Cerebellar nuclear complex (tissue), 1 donor: Measurements from ENCODE around the gene ZNF644.

Experiments used
- DNase-seq, 2 experiments: peaks; one replicate each; lab custom pipeline; 2025; lab: John Stamatoyannopoulos, UW

ZNF644 gene

DNA sequence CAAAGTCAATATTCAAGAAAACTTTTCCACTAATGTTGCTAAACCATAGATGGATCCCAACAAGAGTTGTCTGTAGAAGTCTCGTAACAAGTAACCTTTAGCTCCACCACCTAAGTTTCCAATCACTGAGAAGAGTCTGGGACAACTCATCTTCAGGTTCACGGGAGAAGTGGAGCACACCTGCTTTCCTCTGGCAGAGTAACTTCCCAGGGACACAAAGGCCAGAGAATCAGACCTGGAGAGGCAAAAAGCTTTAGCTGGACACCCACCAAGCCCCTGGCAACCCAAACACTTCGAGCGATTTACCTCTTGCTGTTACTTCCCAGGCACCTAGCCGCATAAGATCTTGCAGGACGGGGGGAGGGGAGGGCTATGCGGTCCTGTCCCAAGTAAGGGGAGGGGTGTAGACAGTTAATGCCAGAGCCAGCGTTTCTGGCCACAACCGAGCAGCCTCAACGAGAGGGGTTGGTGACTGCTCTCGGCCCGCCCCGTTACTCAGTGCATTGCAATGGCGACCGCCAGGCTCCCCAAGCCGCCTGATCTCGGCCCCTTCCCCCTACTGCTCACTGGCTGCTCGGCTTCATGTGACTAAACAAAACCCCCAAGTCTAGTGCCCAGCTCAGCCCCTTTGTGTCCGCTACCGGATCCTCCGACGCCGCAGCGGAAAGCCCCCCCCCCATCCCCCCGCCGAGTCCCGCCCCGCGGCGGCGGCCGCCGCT is 709 bp downstream of the ZNF644 start:
- peak in 1 of 2 experiments; percentile 8 for DNase-seq

- DNase-seq, result no peak
Measured at GRCh38 chr1:91020486-91020885, 1.3 kb downstream of the ZNF644 start.

DNA sequence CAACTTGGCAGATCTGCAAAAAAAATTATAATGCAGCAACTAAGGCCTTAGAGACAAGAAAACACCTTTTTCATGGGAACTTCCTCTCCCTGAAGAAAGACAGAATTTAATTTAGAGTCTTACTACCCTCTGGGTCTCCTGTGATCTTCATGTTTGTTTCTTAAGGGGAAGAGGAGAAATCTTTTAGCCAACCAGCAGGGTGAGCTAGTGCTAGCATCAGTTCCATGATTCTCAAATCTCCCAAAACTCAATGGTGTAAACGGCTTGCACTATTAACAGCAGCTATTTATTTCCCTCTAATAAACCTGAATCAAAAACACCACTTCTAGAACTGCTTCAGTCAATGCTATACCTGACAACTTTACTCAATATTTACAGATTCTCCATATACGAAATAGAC is 3.8 kb downstream of the ZNF644 start:
- DNase-seq, result no peak

DNA sequence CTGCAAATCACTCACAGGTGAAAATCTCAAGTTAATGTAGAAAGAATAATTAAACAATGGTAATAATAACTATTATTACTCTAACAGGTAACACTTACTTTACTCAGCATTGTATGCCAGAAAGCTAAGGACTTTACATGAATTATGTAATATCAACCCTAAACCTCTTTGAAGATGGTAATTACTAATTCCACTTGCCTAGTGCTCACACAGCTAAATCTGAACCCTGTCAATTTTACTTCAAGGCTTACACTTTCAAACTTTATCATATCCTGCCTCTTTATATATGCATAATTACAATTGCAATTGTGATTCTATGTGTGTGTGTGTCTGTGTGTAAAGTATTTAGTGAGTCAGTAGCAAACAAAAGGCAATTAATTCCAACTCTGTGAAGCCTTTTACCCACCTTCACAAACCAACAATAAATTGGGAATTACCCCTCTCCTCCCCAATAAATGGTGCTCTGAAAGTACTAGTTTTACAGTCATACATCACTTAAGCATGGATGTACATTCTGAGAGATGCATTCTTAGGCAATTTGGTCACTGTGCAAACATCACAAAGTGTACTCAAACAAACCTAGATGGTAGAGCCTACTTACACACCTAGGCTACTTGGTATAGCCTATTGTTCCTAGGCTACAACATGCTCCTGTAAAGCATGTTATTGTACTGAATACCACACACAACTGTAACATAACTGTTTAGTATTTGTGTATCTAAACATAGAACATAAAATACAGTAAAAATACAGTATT is 5.9 kb downstream of the ZNF644 start:
- DNase-seq, result no peak

DNA sequence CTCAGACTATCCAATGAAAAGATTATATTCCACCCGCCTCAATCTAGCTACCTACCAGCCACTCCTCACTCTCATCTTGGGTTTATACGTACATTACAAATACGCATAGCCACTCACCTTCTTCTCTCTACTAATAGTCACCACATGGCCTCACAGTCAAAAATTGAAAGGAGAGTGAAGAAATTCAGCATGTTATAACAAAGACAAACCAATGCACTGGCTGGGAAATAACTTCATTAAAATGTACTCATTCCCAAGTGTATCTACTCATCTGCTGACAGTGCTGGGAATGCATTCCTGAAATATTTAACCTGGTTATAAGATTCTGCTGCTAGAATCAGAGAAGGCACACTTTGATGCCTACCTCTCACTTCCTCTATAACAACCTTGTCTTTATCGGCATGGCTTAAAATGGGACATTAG is 6.5 kb downstream of the ZNF644 start:
- no peak for DNase-seq

GRCh38 chr1:91014475-91014874 is 7.4 kb downstream of the ZNF644 start:
- no peak for DNase-seq

DNA sequence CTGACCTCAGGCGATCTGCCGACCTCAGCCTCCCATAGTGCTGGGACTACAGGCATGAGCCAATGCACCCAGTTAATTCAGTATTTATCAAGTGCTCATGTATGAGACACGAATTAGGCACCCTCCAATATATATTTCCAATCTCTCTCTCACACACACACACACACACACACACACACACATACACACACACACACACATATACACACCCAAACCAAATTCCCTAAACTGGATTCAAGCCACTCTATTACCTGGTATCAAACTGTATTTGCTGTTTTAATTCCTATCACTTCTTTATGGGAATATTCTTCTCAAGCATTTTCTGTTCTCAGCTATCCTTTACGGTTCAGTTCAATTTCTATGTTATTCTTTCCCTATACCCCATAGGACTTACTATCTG is 8.5 kb downstream of the ZNF644 start:
- no peak for DNase-seq

- no peak for DNase-seq
Measured at GRCh38 chr1:91012196-91012595, 9.6 kb downstream of the ZNF644 start.

DNA sequence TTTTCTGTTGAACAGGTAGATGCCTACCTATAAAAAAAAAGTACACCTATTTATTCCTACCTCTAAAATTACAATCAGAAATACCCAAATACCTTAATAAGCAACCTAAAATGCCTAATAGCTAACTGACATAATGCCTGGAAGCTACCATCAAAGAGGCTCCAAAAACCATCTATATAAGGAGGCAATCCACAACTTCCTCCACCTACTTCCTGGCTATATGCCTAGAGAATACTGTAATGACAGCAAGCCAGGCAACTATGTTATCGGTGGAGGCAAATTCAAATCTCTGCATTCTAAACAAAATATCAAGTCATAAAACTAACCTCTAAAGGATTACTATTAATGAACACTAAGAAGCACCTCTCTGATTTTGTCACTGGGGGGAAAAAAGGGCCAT is 10.1 kb downstream of the ZNF644 start:
- DNase-seq, result no peak

- DNase-seq, result no peak
Measured at GRCh38 chr1:91007827-91008226, 14.0 kb downstream of the ZNF644 start.

- DNase-seq, result no peak
Measured at GRCh38 chr1:91007092-91007491, 14.7 kb downstream of the ZNF644 start.

GRCh38 chr1:91006113-91006908 is 15.5 kb downstream of the ZNF644 start:
- DNase-seq, result no peak

GRCh38 chr1:91005285-91005684 is 16.6 kb downstream of the ZNF644 start:
- DNase-seq, result no peak

GRCh38 chr1:91004145-91004544 is 17.7 kb downstream of the ZNF644 start:
- DNase-seq, result no peak

- no peak for DNase-seq
Measured at GRCh38 chr1:90996742-90997413, 25.0 kb downstream of the ZNF644 start.

DNA sequence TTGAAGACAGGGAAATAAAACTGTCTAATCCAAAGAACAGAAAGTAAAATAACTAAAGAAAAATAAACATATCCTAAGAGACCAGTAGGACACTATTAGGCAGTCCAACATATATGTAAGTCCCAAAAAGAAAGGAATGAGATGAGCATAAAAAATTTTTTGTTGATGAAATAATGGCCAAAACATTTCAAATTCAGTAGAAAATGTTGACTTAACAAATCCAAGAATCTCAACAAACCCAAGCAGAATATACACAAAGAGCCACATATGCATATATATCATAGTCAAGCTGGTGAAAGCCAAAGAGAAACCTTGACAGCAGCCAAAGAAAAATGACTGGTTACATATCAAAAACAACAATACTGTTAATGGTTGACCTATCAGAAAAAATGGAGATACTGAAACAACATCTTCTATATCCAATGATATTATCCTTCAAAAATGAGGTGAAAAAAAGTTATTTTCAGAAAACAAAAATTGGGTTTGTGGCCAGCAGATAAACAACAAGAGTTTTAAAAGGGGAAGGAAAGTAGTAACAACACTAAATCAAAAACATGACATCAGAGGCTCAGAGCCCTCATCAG is 26.4 kb downstream of the ZNF644 start:
- DNase-seq, result no peak

- no peak for DNase-seq
Measured at GRCh38 chr1:90994461-90994860, 27.4 kb downstream of the ZNF644 start.

DNA sequence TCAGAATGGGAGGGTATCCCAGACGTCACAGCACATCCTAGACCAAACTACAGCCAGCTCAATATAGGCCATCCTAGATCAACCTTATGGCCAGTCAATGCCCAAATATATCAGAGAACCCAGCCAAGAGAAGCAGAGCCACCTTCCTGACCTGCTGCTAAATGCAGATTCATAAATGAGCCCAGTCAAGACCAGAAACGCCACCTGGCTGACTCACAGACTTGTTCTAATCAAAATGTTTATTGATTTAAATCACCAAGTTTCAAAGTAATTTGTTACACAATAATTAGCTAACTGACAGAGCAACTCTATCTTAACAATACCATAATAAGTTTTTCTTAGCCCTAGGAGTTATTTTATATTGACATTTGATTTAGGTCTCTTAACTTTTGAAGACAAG is 28.6 kb downstream of the ZNF644 start:
- no peak for DNase-seq

DNA sequence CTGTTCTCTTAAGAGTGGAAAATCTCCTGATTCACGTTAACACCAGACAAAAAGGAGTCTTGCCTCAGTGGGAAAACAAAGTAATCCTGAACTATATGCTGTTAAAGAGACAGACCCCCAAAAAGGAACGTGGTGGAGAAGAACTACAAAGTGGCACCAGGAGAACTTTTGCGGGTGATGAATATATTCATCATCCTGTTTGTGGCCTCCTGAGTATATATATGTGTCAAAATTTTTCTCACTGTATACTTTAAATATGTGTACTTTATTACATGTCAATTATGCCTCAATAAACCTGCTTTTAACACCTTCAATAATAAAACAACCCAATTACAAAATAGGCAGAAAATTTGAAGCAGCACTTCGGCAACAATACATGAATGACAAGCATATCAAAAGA is 31.1 kb downstream of the ZNF644 start:
- DNase-seq, result no peak

- no peak for DNase-seq
Measured at GRCh38 chr1:90989990-90990389, 31.8 kb downstream of the ZNF644 start.

- no peak for DNase-seq
Measured at GRCh38 chr1:90989302-90989701, 32.5 kb downstream of the ZNF644 start.

GRCh38 chr1:90987841-90988240 is 34.0 kb downstream of the ZNF644 start:
- no peak for DNase-seq
